A673 (cell line): Measurements from ENCODE around the gene GUCY1A1.

ENCODE experiments used
- EZH2 ChIP-seq: fragments of 200-600 bp; sonication (generic); IDR thresholded peaks from 2 replicates; pipeline ENCODE4 v1.6.1; 2017; ENCODE audit warnings: borderline replicate concordance, low read depth, mild to moderate bottlenecking, mixed read lengths, antibody characterized with exemption, low read length; ENCODE audit not compliant: poor library complexity, severe bottlenecking
- TF ChIP-seq, protein P1 (sequence below): fragments of 300-800, 200-600 bp; sonication (generic); conservative IDR thresholded peaks from 2 replicates; pipeline ENCODE4 v1.5.1; 2017; ENCODE audit warnings: low read depth, mild to moderate bottlenecking, antibody characterized with exemption, low read length, moderate library complexity, mixed read lengths

DNA sequence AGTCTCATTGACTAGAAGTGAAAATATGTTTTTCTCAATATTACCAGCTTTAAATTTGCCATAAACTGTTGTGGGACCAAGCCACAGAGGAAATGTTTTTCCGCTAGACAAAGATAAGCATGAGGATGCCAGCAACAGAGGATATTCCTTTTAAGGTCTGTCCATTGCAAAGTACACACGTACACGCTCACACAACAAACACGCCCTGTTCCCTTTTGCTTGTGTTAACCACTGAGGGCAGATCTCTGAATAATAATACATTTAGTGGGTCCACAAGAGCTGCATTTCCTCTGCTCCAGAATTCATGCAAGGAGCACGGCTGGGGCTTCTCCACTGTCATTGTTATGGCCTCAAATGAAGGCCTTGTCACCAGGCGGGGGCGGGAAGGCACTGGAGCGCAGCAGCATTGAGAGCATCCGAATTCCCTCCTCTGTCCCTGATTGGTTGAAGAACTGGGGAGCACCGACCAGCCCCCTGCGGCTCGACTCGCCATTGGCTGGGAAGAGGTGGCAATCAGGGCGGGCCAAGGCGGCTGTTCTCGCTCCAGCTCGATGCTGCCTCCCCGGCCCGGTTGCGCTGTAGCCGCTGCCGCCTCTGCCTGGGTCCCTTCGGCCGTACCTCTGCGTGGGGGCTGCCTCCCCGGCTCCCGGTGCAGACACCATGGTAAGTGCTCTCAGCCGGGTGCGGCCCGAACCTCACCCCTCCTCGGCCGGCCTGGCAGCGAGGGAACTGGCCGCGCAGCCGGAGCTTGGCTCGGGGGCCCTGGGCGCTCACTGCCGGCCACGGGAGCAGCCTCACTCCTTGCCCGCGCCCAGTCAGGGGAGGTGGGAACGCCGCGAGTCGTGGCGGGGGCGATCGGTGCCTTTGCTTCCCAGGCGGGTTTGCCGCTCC is 92.1 kb downstream of the GUCY1A1 start, which contains the start of gene GUCY1B1:
- TF ChIP-seq, protein P1, sequence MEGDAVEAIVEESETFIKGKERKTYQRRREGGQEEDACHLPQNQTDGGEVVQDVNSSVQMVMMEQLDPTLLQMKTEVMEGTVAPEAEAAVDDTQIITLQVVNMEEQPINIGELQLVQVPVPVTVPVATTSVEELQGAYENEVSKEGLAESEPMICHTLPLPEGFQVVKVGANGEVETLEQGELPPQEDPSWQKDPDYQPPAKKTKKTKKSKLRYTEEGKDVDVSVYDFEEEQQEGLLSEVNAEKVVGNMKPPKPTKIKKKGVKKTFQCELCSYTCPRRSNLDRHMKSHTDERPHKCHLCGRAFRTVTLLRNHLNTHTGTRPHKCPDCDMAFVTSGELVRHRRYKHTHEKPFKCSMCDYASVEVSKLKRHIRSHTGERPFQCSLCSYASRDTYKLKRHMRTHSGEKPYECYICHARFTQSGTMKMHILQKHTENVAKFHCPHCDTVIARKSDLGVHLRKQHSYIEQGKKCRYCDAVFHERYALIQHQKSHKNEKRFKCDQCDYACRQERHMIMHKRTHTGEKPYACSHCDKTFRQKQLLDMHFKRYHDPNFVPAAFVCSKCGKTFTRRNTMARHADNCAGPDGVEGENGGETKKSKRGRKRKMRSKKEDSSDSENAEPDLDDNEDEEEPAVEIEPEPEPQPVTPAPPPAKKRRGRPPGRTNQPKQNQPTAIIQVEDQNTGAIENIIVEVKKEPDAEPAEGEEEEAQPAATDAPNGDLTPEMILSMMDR = no peak
- TF ChIP-seq EZH2 = no peak
